Mesothelial cell of epicardium (in vitro differentiated cells): Measurements from ENCODE around the gene CRADD. TPM values are rescaled to one million over a fixed set of nuclear protein-coding genes. Genes with fewer than 3 reads are reported as not detected.
"Not testable (repeated sequence)": the region's sequence is repeated elsewhere in the genome, so short reads cannot be mapped to it uniquely, and the experiment has no call there.

Experiments
- DNase-seq, 2 experiments: peaks; one replicate each; pipeline ENCODE4 v3.0.0; 2021; ENCODE audit warnings: low spot score in 2 of 2; ENCODE audit not compliant: unreplicated experiment in 2 of 2
- H3K27ac Mint-ChIP-seq: 2 replicates; pipeline ENCODE4 v1.8.0; 2021; ENCODE audit warnings: mixed read lengths
- H3K27me3 Mint-ChIP-seq: 2 replicates; pipeline ENCODE4 v1.8.0; 2021; ENCODE audit warnings: low read depth, mixed read lengths
- H3K36me3 Mint-ChIP-seq: 2 replicates; pipeline ENCODE4 v1.8.0; 2021; ENCODE audit warnings: mixed read lengths
- H3K4me1 Mint-ChIP-seq: 2 replicates; pipeline ENCODE4 v1.8.0; 2021; ENCODE audit warnings: mixed read lengths
- H3K4me3 Mint-ChIP-seq: 2 replicates; pipeline ENCODE4 v1.8.0; 2021; ENCODE audit warnings: mild to moderate bottlenecking, moderate library complexity, mixed read lengths
- H3K9me3 Mint-ChIP-seq: 2 replicates; pipeline ENCODE4 v1.8.0; 2021; ENCODE audit warnings: mixed read lengths
- total RNA-seq: library from RNA; stranded (reverse); gene quantifications from 3 replicates; pipeline ENCODE4 v1.2.1, GENCODE V29; 2021
- TF ChIP-seq, protein P1 (sequence below): fragments of 200-600 bp; sonication (generic); IDR thresholded peaks from one replicate; pipeline ENCODE4 v1.5.0; 2021; ENCODE audit warnings: antibody characterized with exemption; ENCODE audit not compliant: unreplicated experiment

CRADD gene
- total RNA-seq, 1 donor from 2014 or later, result 6.6 TPM

DNA sequence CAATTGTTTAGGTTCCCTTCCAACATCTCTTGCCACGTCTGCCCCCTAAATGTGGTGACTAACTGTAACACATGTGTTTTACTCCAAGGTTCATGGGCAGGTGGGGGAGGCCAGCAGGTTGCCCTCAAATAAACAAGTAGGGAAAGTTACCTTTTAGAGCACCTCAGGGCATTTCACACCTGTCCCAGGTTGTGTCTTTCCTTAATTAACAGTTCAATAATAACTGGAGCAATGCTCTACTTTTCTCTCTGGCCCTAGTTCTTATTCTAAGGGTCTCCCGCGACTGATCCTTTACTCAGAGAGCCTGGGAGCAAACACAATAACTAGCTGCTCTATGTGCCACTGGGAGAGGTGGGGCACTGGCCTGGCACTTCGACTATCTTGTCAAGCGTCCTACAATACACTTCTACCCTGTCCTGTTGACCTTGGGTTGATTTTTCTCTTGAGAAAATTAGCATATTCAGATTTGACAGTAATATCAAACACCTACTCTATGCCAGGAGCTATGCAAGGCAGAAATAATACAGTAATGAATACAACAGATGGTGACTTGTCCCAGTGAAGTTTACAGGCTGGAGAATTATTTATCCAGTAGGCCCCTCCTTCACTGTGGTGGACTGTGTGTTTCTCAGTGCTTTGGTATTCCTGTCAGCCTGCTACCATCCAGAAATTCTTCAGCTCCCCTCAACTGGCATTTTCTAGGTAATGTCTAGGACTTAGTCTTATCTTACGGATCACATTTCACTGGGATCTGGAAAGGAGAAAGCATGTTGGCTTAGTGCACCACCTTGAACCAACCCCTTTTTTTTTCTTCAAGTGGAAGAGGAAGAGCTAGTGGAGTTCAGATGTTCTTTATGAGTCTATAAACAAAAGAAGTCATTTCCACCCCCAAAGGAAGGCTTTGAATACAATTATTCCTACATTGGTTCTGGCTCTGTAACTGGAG, 202.6 kb downstream of the CRADD start:
- no peak for DNase-seq
- Mint-ChIP-seq H3K4me1 (peaks cover 38% of the 10 kb centered on the region), H3K27ac (peak overlapping the region; percentile 2), H3K9me3 (peaks cover 26% of the 10 kb centered on the region), H3K27me3 (no peaks in the 10 kb centered on the region), H3K36me3 (peaks cover 18% of the 10 kb centered on the region), H3K4me3 (no peak overlapping the region)
- TF ChIP-seq, protein P1, sequence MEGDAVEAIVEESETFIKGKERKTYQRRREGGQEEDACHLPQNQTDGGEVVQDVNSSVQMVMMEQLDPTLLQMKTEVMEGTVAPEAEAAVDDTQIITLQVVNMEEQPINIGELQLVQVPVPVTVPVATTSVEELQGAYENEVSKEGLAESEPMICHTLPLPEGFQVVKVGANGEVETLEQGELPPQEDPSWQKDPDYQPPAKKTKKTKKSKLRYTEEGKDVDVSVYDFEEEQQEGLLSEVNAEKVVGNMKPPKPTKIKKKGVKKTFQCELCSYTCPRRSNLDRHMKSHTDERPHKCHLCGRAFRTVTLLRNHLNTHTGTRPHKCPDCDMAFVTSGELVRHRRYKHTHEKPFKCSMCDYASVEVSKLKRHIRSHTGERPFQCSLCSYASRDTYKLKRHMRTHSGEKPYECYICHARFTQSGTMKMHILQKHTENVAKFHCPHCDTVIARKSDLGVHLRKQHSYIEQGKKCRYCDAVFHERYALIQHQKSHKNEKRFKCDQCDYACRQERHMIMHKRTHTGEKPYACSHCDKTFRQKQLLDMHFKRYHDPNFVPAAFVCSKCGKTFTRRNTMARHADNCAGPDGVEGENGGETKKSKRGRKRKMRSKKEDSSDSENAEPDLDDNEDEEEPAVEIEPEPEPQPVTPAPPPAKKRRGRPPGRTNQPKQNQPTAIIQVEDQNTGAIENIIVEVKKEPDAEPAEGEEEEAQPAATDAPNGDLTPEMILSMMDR, result no peak

DNA sequence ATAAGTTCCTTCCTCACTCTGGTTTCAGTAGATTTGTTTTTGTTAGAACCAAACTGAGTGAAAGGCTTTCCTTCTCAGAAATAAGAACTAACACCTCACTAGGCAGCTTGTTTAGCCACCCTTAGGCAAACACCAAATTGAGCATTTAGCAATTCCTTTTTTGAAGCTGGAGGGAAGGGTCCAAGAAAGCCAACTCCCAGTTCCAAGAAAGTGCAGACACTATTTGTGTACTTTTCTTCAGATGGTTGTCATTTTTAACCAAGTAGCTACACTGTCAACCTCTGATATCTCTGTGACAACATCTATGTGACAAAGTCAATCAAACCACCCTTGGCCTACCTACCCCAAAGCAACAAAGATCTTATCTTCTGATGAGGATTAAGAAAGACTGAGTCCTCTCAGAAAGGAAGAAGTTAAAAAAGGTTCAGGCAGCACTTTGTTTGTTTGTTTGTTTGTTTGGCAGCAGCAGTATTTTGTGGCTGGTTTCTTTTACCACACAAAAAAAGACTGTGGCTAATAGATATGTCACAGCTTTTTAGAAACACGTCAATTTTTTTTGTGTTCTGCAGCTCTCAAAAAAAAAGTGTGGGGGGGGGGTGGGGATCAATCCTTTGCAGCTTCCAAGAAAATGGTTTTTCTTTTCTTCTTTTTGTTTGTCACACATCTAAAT, 203.8 kb downstream of the CRADD start:
- peaks cover 9% of the 10 kb centered on the region for H3K36me3 Mint-ChIP-seq
- H3K4me1 Mint-ChIP-seq, result peaks cover 48% of the 10 kb centered on the region
- no peaks in the 10 kb centered on the region for H3K27me3 Mint-ChIP-seq
- H3K9me3 Mint-ChIP-seq, result peaks cover 14% of the 10 kb centered on the region
- H3K27ac Mint-ChIP-seq, result peak overlapping the region; percentile 2
- H3K4me3 Mint-ChIP-seq, result no peak overlapping the region
- no peak for DNase-seq
- TF ChIP-seq, protein P1, result no peak

DNA sequence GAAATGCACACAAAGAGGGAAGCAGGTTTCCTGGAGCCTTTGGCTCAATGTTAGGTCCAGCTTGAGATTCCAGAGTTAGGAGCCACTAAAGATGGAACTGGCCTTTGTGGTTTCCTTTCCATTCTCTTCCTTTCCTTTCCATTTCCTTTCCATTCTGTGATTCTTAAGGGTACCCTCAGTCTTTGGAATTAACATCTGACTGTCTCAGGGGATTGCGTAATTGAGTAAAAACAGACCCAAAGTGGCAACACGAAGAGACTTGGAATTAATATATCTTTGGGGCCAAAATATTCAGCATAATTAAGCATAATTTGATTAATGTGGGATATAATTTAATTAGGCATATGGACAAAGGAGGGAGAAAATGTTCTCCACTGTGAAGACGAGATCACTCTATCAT, 205.6 kb downstream of the CRADD start:
- DNase-seq, result no peak
- TF ChIP-seq, protein P1, result no peak
- no peak overlapping the region for H3K4me3 Mint-ChIP-seq
- peaks cover 61% of the 10 kb centered on the region for H3K4me1 Mint-ChIP-seq
- no peaks in the 10 kb centered on the region for H3K27me3 Mint-ChIP-seq
- no peaks in the 10 kb centered on the region for H3K9me3 Mint-ChIP-seq
- H3K27ac Mint-ChIP-seq, result peak overlapping the region; percentile 35
- no peaks in the 10 kb centered on the region for H3K36me3 Mint-ChIP-seq

DNA sequence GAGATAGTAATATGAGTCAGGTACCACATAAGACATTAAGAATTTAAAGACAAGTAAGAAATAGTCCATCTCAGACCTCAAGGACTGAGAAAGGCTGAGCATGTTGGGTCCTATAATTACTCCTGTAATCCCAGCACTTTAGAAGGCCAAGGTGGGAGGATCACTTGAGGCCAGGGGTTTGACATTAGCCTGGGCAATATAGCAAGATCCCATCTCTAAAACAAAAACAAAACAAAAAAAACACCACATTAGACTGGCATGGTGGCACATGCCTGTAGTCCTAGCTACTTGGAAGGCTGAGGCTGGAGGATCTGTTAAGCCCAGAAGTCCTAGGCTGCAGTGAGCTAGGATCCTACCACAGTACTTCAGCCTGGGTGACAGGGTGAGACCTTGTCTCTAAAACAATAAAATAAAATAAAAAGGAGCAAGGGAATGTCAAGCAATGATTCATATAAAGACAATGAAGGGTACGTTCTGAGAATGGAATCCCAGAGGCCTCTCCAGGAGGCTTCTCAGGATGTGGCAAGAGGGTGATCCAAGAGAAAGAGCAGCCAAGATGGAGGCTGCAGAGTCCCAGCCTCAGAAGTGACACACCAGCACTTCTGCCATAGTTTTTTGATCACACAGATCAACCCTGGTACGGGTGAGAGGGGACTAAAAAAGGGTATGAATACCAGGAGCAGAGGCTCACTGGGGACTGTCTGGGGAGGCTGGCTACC, 206.4 kb downstream of the CRADD start:
- DNase-seq, result no peak
- Mint-ChIP-seq H3K9me3 (no peaks in the 10 kb centered on the region), H3K4me1 (peaks cover 61% of the 10 kb centered on the region), H3K4me3 (no peak overlapping the region), H3K27me3 (no peaks in the 10 kb centered on the region), H3K27ac (peak overlapping the region; percentile 90), H3K36me3 (no peaks in the 10 kb centered on the region)
- TF ChIP-seq, protein P1, result no peak

DNA sequence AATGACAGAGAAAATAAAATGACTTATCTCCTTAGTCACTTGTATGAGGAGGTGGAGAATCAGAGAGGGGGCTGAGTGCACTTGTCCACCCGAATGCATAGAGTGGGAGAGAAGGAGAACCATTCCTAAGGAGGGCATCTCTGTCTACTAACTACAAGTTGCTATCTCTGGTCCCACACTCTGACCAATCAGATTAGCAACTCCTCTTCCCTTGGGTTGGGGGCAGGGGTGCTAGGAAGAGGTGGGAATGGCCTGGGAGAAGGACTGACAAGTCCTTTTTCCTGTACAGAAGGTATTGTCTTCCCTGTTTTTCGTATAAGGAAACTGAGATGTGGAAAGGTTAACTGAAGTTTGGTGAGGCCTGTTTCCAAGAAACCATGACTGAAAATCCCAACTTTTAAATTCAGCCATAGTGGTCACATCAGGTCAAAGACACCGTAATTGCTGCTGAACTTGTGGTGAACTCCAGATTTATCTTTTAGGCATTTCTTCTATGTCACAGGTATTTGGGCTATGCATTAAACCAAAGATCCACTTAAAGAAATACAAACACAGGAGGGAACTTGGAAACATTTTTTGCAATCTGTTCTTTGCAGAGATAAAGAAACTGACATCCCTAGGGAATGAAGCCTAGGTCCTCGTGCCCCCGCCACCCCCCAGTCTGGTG, 207.8 kb downstream of the CRADD start:
- peak overlapping the region; percentile 90 for H3K27ac Mint-ChIP-seq
- H3K36me3 Mint-ChIP-seq, result no peaks in the 10 kb centered on the region
- DNase-seq, result no peak
- no peaks in the 10 kb centered on the region for H3K9me3 Mint-ChIP-seq
- no peak overlapping the region for H3K4me3 Mint-ChIP-seq
- peaks cover 66% of the 10 kb centered on the region for H3K4me1 Mint-ChIP-seq
- TF ChIP-seq, protein P1, result no peak
- H3K27me3 Mint-ChIP-seq, result no peaks in the 10 kb centered on the region

DNA sequence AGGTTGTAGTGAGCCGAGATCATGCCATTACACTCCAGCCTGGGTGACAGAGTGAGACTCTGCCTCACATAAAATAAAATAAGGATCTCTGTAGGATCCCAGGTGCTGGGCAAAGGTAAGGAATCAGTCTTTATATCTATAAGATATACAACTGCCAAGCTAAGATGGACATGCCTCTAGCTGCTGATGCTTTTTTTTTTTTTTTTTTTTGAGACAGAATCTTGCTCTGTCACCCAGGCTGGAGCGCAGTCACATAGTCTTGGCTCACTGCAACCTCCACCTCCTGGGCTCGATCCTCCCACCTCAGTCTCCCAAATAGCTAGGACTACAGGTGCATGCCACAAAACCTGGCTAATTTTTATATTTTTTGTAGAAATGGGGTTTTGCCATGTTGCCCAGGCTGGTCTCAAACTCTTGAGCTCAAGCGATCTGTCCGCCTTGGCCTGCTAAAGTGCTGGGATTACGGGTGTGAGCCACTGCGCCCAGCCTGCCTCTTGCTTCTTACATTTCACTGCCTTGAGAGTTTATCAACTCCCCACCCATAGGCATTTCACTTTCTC, 208.9 kb downstream of the CRADD start:
- H3K4me1 Mint-ChIP-seq, result peaks cover 57% of the 10 kb centered on the region
- H3K27me3 Mint-ChIP-seq, DNase-seq, H3K4me3 Mint-ChIP-seq, H3K36me3 Mint-ChIP-seq, H3K9me3 Mint-ChIP-seq: not testable (repeated sequence)
- peak overlapping the region; percentile 90 for H3K27ac Mint-ChIP-seq
